ENCODE measurements around the gene UBE2E2.

The UBE2E2 gene

DNA sequence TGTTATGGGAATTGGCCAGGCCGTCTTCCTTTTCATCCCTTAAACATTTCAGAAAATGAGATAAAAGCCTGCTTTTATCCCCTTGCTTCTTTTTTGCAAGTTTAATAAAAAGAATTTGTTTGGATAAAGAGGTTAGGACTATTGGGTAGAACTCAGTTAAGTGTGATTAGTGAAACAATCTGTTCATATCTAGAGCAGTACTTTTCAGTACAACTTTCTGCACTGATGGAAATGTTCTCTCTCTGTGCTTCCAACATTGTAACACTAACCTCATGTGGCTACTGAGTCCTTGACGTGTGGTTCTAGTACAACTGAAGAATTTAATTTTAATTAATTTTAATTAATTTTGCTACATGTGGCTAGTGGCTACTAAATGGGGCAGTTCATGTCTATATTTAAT, 246.9 kb downstream of the UBE2E2 start:
- FAIRE-seq = no peak

DNA sequence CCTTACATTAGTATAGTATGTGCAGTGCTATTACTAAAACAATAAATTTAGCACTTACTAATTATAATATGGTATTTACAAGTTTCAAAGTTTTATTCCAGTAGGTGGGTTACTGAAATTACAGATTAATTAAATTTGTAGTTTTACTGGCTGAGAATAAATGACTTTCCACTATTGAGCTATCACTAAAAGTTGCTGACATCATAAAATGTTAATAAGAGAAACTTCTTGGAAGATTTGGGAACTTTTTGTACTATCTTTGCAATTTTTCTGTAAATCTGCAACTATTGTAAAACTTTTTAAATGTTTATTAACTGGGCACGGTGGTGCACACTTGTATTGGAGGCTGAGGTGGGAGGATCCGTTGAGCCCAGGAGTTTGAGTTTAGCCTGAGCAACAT, 247.7 kb downstream of the UBE2E2 start:
- no peak for FAIRE-seq

GRCh38 chr3:23452408-23452807, 249.3 kb downstream of the UBE2E2 start:
- no peak for FAIRE-seq

DNA sequence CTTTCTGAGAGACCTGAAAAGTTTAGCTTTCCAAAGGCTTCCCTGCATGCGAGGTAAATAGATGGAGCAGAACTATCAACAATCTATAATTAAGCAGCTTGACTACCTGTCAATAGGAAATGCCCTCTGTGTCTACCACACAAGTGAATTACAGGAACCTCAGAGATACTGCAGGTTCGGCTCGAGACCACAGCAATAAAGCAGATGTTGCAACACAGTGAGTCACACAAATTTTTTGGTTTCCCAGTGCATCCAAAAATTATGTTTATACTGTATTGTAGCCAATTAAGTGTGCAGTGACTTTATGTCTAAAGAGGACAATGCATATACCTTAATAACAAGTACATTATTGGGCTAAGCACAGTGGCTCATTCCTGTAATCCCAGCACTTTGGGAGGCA, 252.0 kb downstream of the UBE2E2 start:
- no peak for FAIRE-seq

- FAIRE-seq = no peak
Observed at GRCh38 chr3:23455775-23456174, 252.6 kb downstream of the UBE2E2 start.

- FAIRE-seq = no peak
Observed at GRCh38 chr3:23457697-23458096, 254.6 kb downstream of the UBE2E2 start.

- no peak for FAIRE-seq
Observed at GRCh38 chr3:23459465-23459864, 256.3 kb downstream of the UBE2E2 start.

- no peak for FAIRE-seq
Observed at GRCh38 chr3:23459889-23460546, 256.9 kb downstream of the UBE2E2 start.

DNA sequence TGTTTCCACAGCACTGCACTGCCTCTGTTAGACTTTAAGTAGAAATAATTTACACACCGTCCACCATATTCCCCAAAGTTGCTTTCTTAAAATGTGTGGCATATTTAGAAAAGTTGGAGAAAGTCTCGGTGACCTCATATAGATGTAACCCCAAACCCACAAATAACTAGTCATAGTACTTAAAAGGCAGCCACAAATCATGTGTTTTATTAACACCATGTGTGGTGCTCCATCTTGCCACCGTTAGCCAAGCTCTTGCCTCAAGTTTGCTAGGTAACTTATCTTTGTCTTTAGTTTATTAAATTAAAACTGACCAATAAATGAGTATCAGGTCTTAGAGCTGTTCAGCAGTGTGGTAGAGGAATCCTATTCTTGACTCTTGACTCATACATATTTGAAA, 257.9 kb downstream of the UBE2E2 start:
- FAIRE-seq = no peak

DNA sequence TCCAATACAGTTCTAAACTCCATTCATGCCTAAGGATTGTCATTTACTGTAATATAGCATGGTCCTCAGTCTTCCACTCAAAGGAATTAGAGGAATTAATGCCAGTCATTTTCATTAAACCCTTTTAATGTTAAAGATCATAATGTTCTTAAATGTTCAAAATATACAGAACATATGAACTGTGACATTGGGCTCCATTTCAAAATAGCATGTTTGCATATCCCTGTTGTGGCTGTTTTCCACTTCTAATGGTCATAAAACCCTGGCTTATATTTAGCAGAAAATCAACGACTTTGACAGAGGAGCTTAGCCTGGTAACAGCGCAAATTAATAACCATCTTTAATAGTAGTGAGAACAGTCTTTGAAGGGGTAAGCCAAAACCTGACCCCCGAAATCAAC, 260.7 kb downstream of the UBE2E2 start:
- no peak for FAIRE-seq

DNA sequence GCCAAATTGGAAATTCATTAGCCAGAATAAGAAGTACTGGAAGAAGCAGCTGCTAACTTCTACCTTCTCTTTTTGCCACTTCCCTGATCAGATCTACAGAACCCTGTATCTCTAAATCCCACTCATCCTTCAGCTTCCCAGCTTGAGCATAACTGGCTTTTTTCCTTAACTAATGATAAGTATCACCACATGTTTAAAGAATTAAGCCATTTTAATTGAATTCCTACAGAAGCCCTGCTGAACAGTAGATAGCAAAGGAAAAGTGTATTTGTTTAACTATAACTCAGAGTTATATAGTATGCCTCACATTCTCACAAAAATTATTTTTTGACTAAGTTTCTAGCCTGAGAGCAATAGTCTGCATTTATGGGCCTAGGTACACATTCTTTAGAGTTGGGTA, 262.4 kb downstream of the UBE2E2 start:
- FAIRE-seq = no peak

GRCh38 chr3:23468203-23468602, 265.1 kb downstream of the UBE2E2 start:
- no peak for FAIRE-seq

DNA sequence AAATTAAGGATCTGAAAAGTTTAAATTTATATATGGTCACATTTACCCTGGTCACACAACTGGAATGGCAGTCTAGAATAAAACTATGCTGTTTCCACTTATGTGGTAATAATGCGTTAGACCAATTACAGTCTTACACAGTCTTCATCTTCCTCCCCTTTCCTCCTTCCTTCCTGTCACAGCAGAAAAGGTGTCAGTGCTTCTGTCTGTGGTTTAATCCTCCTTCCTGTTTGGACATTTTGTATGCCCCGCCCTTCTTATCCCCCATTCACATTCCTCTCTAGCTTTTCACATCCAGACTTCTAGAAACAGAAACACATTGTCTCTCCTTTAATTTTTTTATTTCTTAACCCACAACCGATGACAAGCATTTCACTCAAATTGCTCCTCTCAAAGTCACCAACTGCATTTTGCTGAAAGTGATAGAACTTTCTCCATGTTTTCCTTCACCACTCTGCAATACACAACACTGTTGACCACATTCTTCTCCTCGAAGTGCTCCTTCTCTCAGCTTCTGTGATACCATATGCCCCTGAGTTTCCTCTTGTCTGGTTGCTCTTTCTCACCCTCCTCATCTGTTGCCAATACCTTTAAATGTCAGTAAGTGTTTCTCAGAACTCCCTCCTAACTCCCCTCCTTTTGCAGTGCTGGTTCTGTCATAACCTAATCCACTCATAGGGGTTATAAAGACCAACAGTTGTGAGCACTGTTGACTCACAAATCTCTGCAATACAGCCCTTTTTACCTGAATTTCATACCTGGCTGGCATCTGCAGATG, 271.6 kb downstream of the UBE2E2 start:
- FAIRE-seq = no peak

GRCh38 chr3:23475446-23475845, 272.3 kb downstream of the UBE2E2 start:
- no peak for FAIRE-seq

DNA sequence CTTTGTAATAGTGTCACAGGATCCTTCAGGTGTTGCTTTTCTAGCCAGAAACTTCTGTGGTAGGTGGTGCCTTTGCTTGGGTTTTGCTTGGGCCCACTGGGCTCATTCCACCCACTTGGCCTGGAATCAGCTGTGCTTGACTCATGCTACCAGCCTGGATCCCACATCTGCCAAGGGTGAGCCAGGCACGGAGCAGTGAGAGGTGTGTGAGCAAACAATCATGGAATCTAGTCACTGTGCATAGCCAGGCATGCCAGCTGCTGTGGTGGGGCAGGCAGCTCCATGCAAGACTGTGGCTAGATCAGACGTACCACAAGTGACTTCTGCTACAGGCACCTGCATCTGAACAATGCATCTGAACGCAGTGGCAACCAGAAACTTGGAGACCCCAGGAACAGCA, 275.9 kb downstream of the UBE2E2 start:
- no peak for FAIRE-seq

GRCh38 chr3:23479615-23480328, 276.6 kb downstream of the UBE2E2 start:
- no peak for FAIRE-seq

DNA sequence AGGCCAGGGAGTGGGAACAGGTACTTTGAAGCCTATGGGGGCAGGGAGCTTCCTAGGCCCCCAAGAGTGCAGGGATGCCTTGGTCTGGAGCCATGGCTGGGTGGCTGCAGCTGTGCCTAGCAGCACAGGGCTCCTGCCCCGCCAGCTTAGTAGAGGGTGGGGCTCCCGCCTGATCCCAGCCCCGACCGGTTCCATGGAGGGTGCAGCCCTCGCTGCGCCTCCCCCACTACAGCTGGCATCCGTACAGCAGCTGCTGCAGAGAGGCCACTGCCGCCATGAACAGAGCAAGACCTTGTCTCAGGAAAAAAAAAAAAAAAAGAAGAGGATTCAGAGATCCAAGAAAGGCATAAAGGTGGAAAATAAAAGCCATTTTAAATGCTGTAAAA, 277.2 kb downstream of the UBE2E2 start:
- FAIRE-seq = no peak

GRCh38 chr3:23481011-23481615, 278.0 kb downstream of the UBE2E2 start:
- FAIRE-seq = no peak

DNA sequence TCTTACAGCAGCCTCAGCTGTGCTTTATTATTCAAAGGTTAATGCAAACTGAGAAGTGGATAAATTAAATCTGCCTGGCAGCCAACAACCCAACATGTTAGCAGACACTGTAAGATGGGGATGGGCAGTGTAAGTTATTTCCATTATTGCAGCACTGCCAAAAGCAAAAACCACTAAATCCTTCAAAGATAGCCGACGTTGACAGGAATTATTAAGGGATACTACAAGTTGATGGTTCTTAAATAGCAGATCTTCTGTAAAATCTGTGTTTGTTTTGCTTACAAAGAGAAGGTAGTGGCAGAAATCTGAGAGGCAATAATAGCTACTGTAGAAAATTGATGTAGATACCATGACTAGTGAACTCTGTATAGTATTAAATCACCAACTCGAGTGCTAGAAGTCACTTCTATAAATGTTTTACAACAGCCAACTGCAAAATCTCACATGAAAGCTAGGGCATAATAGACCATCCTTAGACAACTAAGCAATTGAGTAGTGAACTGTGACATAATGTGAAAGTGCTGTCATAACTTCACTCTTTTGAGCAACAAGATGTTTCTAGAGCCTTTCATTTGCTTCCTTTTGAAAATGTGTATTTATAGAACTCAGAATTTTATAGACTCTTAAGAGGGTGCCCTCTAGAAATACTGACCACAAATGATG, 278.6 kb downstream of the UBE2E2 start:
- FAIRE-seq = no peak

DNA sequence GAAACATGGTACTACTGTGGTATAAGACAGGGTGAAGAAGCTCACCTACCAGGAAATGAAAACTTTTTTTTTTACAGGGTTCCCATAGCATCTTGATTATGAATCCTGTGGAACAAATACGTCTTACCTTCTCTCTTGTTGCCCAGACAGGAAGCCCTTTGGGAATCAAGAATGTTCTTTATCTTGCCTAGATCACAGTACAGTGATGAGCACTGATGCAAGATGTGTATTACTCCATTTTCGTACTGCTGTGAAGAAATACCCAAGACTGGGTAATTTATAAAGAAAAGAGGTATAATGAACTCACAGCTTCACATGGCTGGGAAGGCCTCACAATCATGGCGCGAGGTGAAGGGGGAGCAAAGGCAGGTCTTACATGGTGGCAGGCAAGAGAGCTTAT, 281.3 kb downstream of the UBE2E2 start:
- no peak for FAIRE-seq

DNA sequence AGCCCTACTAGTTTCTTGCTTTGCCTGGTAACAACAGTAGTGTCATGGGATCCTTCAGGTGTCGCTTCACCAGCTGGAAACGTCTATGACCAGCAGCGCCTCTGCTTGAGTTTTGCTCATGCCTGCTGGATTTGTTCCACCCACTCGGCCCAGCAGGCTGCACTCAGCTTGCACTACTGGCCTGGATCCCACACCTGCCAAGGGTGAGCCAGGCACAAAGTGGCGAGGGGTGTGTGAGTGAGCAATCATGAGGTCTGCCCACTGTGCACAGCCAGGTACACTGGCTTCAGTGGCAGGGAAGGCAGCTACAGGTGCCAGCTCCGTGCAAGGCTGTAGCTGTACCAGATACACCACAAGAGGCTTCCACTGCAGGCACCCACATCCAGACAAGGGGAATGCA, 282.8 kb downstream of the UBE2E2 start:
- no peak for FAIRE-seq

GRCh38 chr3:23487015-23487414, 283.9 kb downstream of the UBE2E2 start:
- no peak for FAIRE-seq

DNA sequence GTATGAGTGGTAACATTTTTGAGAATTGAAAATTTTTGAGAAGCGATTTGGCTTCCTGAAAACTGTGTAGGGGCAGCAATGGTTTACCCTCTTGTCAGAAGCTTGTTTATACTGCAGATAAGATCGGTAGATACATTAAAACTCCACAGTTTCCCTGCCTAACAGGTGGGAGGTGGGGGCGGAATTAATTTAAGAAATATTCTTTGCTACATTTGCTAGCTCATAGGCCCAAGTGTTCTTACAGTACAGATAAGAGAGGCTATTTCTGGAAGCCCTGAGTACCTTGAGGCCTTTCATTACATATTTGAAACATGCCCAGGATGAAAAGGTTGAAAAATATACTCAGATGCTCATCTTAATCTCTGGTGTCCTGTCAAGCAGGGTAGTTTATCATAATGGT, 285.5 kb downstream of the UBE2E2 start:
- no peak for FAIRE-seq
